SK-N-SH (cell line): ENCODE measurements around the gene GPC5.

Experiments
- EP300 ChIP-seq, 2 experiments: IDR thresholded peaks; 2 replicates each; pipeline versions ENCODE4 v1.4.0 to v1.6.1; 2012; ENCODE audit warnings: borderline replicate concordance in 1 of 2, low read depth in 1 of 2, low read length in 1 of 2
- GABPA ChIP-seq: IDR thresholded peaks from 2 replicates; pipeline ENCODE4 v1.4.0; 2012; ENCODE audit warnings: low read depth, mild to moderate bottlenecking
- IRF3 ChIP-seq: fragments of 150-350 bp; IDR thresholded peaks from 2 replicates; pipeline ENCODE4 v1.6.1; 2016; ENCODE audit warnings: mild to moderate bottlenecking, low read depth, low read length
- JUND ChIP-seq: IDR thresholded peaks from 2 replicates; pipeline ENCODE4 v1.4.0; 2012
- POLR2AphosphoS5 ChIP-seq: IDR thresholded peaks from 2 replicates; pipeline ENCODE4 v1.6.1; 2012; ENCODE audit warnings: low read depth, low read length
- REST ChIP-seq: IDR thresholded peaks from 2 replicates; pipeline ENCODE4 v1.6.1; 2012; ENCODE audit warnings: mild to moderate bottlenecking, low read depth, low read length, moderate library complexity
- YY1 ChIP-seq: IDR thresholded peaks from 2 replicates; pipeline ENCODE4 v1.4.0; 2012; ENCODE audit warnings: low read depth, mild to moderate bottlenecking
- TF ChIP-seq, protein P1 (sequence below): fragments of 200-600 bp; sonication (generic); IDR thresholded peaks from 2 replicates; pipeline ENCODE4 v1.6.1; 2017; ENCODE audit warnings: antibody characterized with exemption, mild to moderate bottlenecking, moderate library complexity

GRCh38 chr13:92668157-92668556, 1269.7 kb downstream of the GPC5 start:
- TF ChIP-seq YY1, result no peak
- no peak for TF ChIP-seq JUND
- TF ChIP-seq GABPA, result no peak
- no peak for TF ChIP-seq IRF3
- TF ChIP-seq EP300 (IDR thresholded peaks at IDR 0.05; ENCODE audit: borderline replicate concordance in 1 of 2, low read depth in 1 of 2, low read length in 1 of 2), result no peak
- TF ChIP-seq, protein P1, sequence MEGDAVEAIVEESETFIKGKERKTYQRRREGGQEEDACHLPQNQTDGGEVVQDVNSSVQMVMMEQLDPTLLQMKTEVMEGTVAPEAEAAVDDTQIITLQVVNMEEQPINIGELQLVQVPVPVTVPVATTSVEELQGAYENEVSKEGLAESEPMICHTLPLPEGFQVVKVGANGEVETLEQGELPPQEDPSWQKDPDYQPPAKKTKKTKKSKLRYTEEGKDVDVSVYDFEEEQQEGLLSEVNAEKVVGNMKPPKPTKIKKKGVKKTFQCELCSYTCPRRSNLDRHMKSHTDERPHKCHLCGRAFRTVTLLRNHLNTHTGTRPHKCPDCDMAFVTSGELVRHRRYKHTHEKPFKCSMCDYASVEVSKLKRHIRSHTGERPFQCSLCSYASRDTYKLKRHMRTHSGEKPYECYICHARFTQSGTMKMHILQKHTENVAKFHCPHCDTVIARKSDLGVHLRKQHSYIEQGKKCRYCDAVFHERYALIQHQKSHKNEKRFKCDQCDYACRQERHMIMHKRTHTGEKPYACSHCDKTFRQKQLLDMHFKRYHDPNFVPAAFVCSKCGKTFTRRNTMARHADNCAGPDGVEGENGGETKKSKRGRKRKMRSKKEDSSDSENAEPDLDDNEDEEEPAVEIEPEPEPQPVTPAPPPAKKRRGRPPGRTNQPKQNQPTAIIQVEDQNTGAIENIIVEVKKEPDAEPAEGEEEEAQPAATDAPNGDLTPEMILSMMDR, result no peak
- TF ChIP-seq POLR2AphosphoS5, result no peak
- TF ChIP-seq REST, result no peak
